Gastrocnemius medialis (tissue), 4 donors: ENCODE data around the gene CFAP92.

ENCODE experiments used
- POLR2A ChIP-seq, 2 donors: fragments of 450-650 bp; IDR thresholded peaks; one replicate each; pipeline ENCODE4 v1.6.1; 2017; ENCODE audit warnings: antibody characterized with exemption in 2 of 2, mild to moderate bottlenecking in 2 of 2, moderate library complexity in 2 of 2
- TF ChIP-seq, protein P1 (sequence below), 5 experiments: fragments of 450-650 bp in 3 of 5; fragments of 200-600 bp in 2 of 5; sonication (generic) in 2 of 5; IDR thresholded peaks in 4 of 5; conservative IDR thresholded peaks in 1 of 5; 1 replicate in 4 of 5; 2 replicates in 1 of 5; pipeline ENCODE4 v1.5.1; 2016 to 2019; ENCODE audit warnings: antibody characterized with exemption in 5 of 5, mild to moderate bottlenecking in 3 of 5, moderate library complexity in 3 of 5

DNA sequence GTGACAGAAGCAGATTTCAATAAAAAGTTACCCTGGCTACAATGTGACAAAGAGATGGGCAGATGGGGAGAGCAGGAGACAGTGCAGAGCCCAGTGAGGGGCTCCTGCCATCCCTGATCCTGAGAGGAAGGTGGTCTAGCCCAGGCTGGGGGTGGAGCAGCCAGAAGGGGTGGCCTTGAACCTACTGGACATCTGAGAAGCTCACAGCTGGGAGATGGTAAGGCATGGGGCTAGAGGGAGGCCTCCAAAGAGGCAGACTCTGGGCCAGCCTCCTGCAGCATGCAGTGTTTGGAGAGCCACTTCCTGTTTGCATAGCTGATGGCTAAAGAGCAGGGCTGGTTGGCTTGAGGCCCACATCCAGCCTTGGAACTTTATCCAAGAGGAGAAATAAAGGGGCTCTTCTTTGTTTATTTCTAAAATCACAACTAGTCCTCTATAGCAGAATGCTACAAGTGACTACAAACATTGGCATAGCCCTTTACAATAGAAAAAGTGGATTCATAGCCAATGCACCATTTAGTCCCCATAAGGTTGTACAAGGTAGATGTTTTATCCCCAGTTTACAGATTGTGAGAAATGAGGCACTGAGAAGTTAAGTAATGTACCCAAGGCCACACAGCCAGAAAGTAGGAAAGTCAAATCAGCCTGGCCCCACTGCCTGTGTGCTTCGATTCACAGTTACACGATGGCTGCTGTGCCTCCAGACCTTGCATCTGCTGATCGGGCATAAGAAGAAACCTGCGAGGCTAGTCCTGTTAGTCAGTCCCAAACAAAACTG, 11.8 kb upstream of the CFAP92 start:
- TF ChIP-seq POLR2A (IDR thresholded peaks at IDR 0.05), result no peak
- TF ChIP-seq, protein P1, sequence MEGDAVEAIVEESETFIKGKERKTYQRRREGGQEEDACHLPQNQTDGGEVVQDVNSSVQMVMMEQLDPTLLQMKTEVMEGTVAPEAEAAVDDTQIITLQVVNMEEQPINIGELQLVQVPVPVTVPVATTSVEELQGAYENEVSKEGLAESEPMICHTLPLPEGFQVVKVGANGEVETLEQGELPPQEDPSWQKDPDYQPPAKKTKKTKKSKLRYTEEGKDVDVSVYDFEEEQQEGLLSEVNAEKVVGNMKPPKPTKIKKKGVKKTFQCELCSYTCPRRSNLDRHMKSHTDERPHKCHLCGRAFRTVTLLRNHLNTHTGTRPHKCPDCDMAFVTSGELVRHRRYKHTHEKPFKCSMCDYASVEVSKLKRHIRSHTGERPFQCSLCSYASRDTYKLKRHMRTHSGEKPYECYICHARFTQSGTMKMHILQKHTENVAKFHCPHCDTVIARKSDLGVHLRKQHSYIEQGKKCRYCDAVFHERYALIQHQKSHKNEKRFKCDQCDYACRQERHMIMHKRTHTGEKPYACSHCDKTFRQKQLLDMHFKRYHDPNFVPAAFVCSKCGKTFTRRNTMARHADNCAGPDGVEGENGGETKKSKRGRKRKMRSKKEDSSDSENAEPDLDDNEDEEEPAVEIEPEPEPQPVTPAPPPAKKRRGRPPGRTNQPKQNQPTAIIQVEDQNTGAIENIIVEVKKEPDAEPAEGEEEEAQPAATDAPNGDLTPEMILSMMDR (IDR thresholded peaks at IDR 0.05 in 4 of 5, conservative IDR thresholded peaks at IDR 0.05 in 1 of 5), result no peak
